Ectodermal cell (in vitro differentiated cells): ENCODE results near the gene FRAS1.
"Not testable (repeated sequence)": the region's sequence is repeated elsewhere in the genome, so short reads cannot be mapped to it uniquely, and the experiment has no call there.

ENCODE experiments used
- H3K27ac ChIP-seq: 2 replicates; pipeline ENCODE4 v1.7.0; 2013; ENCODE audit warnings: mild to moderate bottlenecking, low read depth, low read length; ENCODE audit not compliant: insufficient read depth, poor library complexity, severe bottlenecking
- H3K27me3 ChIP-seq: 2 replicates; pipeline ENCODE4 v1.7.0; 2013; ENCODE audit warnings: mild to moderate bottlenecking, low read length; ENCODE audit not compliant: insufficient read depth, control insufficient read depth, poor library complexity, severe bottlenecking
- H3K36me3 ChIP-seq: one replicate; pipeline ENCODE4 v1.7.0; 2013; ENCODE audit warnings: low read length; ENCODE audit not compliant: control insufficient read depth, insufficient read depth
- H3K4me1 ChIP-seq: one replicate; pipeline ENCODE4 v1.7.0; 2013; ENCODE audit warnings: low read length; ENCODE audit not compliant: control insufficient read depth, insufficient read depth
- H3K4me3 ChIP-seq: 2 replicates; pipeline ENCODE4 v1.7.0; 2013; ENCODE audit warnings: low read depth, low read length, control low read depth; ENCODE audit not compliant: insufficient read depth
- H3K9me3 ChIP-seq: 2 replicates; pipeline ENCODE4 v1.7.0; 2013; ENCODE audit warnings: mild to moderate bottlenecking, low read length, moderate library complexity; ENCODE audit not compliant: control insufficient read depth
- WGBS, 2 experiments: methylation state at CpG; one replicate each; pipeline ENCODE4 v1.1.7; 2013; ENCODE audit warnings: missing lambda C conversion rate in 2 of 2; 5-methylcytosine and 5-hydroxymethylcytosine counted together

Gene FRAS1

DNA sequence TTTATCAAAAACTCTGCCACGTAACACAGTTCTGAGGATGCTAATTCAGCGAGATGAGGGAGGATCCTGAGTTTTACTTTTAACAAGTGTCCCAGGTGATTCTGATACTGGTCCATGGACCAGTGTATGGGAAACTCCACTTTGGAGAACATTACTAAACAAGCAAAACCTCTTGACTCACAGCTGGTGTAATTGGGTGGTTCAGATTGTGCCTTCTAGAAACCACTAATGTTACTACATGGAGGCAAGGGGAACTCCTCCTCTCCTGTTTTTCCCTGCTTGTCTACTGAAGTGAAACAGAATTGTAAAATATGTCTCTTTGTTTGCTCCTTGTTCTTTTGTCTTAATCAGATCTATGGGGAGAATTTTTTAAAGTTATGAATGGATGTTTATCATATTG lies 62.6 kb downstream of the FRAS1 start:
- WGBS, 2 experiments: 93 to 100% methylated on average over 2 of the region's 2 CpGs
- Histone ChIP-seq H3K27ac (no peak overlapping the region), H3K4me3 (no peak overlapping the region), H3K36me3 (no peaks in the 10 kb centered on the region), H3K4me1 (no peaks in the 10 kb centered on the region), H3K9me3 (no peaks in the 10 kb centered on the region), H3K27me3 (no peaks in the 10 kb centered on the region)

DNA sequence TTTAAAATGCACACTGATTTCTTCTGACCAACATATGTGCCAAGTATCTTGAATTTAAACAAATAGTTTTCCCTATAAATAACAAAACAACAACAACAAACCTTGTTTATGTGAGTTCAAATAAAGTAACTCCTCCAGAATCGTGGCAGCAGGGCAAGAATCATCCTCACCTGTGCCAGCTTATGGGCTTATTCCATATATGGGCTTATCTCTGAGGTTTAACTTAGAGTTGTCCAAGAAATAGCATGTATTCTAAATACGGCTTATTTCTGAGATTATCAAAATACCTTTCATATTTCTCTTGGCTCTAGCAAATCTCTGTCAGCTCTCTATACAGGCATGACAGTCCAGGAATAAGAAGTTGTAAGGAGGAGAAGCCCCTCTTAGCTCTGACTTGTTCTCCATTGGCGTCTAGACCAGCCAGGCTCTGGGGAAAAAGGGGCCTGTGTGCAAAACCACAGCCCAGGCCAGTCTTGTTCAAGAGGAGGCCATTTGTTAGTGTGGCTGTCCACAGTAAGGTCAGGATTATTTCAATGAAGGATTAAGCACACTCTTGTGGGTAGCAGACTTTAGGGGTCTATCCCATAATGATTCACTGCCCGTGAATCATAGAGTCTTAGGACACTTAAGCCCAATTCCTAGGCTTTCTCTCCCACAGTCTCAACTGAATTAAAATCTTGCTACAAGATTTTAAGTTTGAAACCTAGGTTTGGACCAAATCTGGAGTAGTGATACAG lies 63.2 kb downstream of the FRAS1 start:
- 93 to 95% methylated on average over 4 of the region's 4 CpGs for WGBS, 2 experiments

DNA sequence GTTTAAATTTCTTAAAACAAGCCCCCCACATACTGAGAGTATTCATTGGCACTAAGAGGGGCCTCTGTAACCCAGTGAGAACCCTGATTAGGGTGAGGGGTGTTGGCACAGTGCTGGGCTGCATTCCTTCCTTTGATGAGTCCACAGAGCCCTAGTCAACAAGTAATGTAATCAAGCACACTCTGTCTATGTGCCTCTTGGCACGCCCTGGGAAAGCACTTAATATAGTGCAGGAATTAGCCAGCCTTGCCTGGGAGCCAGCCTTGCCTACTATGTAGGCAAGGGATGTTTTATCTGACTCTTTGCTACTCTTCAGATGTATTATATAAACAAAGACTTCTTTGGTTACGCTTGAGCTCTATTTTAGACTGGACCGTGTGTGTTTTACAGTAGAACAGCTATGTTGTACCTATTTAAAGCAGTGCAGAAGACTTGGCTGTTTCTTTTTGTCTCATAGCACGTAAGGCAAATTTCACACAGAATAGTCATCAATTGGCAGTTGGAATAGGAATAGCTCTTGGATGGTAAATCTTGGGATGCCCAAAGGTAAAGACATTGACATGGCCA lies 64.3 kb downstream of the FRAS1 start:
- no peaks in the 10 kb centered on the region for H3K9me3 ChIP-seq
- H3K36me3 ChIP-seq: no peaks in the 10 kb centered on the region
- no peaks in the 10 kb centered on the region for H3K27me3 ChIP-seq
- H3K4me1 ChIP-seq: no peaks in the 10 kb centered on the region
- H3K27ac ChIP-seq: no peak overlapping the region
- no peak overlapping the region for H3K4me3 ChIP-seq
- 96 to 99% methylated on average over 4 of the region's 4 CpGs for WGBS, 2 experiments

More for the DNA sequence above, 63.2 kb downstream of the FRAS1 start:
- Histone ChIP-seq H3K4me1 (no peaks in the 10 kb centered on the region), H3K27ac (no peak overlapping the region), H3K9me3 (no peaks in the 10 kb centered on the region), H3K27me3 (no peaks in the 10 kb centered on the region), H3K4me3 (no peak overlapping the region), H3K36me3 (no peaks in the 10 kb centered on the region)

DNA sequence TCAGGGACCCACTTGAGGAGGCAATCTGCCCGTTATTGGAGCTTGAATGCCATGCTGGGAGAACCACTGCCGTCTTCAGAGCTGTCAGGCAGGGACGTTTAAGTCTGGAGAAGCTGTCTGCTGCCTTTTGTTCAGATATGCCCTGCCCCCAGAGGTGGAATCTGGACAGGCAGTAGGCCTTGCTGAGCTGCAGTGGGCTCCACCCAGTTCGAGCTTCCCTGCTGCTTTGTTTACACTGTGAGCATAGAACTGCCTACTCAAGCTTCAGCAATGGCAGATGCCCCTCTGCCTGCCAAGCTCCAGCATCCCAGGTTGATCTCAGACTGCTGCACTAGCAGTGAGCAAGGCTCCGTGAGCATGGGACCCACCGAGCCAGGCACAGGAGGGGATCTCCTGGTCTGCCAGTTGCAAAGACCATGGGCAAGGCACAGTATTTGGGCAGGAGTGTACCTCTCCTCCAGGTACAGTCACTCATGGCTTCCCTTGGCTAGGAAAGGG lies 68.8 kb downstream of the FRAS1 start:
- 50 to 51% methylated on average over 6 of the region's 6 CpGs for WGBS, 2 experiments
- not testable (repeated sequence) for H3K27ac ChIP-seq, H3K9me3 ChIP-seq, H3K36me3 ChIP-seq, H3K4me3 ChIP-seq, H3K27me3 ChIP-seq, H3K4me1 ChIP-seq

DNA sequence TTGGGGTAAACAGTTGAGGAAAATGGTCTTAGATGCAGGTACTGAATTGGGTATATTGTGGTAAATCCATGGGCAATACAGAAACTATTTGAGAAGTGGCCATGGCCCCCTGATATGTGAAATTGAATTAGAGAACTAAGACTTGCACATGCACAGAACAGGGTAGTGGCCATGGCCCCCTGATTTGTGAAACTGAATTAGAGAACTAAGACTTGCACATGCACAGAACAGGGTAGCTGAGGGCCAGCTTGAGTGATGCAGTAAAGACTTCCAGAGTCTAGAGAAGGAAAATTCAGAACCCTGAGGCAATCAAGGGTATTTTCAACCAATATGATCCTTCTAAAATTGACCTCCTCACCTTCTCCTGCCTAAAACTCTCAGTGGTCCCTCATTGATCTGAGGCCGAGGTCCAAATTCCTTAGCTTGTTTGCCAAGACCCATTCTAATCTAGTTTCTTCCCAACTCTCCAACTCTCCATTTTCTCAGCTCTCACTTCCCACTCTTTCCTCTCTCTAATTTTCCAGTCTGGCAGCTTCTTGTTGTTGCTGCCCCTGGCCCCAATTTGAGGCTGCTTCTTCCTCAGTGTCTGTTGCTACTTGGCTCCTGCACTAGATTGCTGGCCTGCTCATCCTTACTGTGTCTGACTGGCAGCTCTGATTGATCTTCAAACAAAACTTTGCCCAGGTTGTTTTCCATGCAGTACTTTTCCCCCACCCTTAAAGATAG lies 72.4 kb downstream of the FRAS1 start:
- H3K9me3 ChIP-seq: no peaks in the 10 kb centered on the region
- no peaks in the 10 kb centered on the region for H3K36me3 ChIP-seq
- 93% methylated on average over 1 of the region's 1 CpG for WGBS, 2 experiments
- no peak overlapping the region for H3K27ac ChIP-seq
- no peaks in the 10 kb centered on the region for H3K27me3 ChIP-seq
- no peaks in the 10 kb centered on the region for H3K4me1 ChIP-seq
- no peak overlapping the region for H3K4me3 ChIP-seq

DNA sequence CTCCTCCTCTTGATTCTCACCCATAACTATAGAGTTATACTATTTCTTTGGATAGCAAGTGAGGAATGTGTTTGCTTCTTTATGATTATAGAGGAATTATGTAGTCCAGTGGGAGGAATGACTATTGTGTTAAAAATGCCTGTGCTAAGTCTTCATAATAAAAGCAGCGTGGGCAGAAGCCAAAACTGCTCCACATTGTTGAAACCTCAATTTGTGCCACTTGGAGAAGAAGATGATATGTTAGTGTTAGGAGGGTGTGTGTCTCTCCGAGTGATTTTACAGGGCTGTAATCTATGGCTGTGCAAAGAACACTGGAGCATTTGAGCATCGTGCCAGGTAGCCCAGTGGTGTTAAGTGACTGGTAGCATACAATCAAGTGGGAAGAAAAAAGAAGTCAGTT lies 74.3 kb downstream of the FRAS1 start:
- no peak overlapping the region for H3K27ac ChIP-seq
- no peak overlapping the region for H3K4me3 ChIP-seq
- no peaks in the 10 kb centered on the region for H3K36me3 ChIP-seq
- 93 to 96% methylated on average over 3 of the region's 3 CpGs for WGBS, 2 experiments
- no peaks in the 10 kb centered on the region for H3K9me3 ChIP-seq
- no peaks in the 10 kb centered on the region for H3K27me3 ChIP-seq
- no peaks in the 10 kb centered on the region for H3K4me1 ChIP-seq

DNA sequence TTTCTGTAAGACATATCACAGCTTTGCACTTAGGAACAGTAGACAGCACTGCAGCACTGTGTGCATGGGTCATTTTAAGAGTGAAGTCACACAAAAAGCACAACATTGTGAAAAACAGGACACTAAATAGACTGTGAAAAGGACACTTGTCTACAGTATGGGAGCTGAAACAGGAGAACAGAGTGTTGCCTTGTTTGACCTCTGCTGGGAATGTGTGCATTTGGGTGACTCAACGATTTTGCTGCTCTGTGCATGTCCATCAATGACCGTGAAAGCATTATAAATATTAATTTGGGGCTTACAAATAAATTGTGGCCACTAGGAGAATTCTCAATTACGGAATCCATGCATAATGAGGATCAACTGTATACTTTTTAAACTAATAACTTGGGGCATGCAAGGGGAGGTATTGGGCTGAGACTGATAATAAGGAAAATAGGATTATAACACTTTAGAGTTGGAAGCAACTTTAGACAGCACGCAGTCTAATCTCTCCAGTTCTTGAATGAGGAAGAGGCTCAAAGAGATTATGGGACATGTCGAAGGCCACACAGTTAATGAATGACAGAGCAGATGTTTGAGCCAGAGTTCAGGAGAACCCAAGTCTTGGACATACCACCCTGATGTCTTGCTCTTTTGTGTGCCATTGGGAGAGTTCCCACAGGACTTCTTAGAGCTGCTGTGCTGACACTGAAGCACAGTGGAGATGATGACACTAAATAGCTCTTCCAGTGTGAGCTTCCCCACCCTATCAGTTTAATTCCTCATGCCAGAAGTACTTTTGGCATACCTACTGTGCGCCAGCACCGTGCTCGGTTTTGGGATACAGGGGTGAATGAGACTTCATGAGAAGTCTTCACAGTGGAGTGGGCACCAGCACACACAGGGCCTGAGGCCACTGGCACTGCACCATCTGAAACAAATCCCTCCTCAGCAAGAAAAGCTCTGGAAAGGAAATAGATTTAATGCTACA lies 79.3 kb downstream of the FRAS1 start:
- Histone ChIP-seq H3K27me3 (no peaks in the 10 kb centered on the region), H3K9me3 (no peaks in the 10 kb centered on the region), H3K36me3 (no peaks in the 10 kb centered on the region), H3K27ac (no peak overlapping the region), H3K4me1 (no peaks in the 10 kb centered on the region), H3K4me3 (no peak overlapping the region)
- WGBS, 2 experiments: 93 to 96% methylated on average over 8 of the region's 8 CpGs

DNA sequence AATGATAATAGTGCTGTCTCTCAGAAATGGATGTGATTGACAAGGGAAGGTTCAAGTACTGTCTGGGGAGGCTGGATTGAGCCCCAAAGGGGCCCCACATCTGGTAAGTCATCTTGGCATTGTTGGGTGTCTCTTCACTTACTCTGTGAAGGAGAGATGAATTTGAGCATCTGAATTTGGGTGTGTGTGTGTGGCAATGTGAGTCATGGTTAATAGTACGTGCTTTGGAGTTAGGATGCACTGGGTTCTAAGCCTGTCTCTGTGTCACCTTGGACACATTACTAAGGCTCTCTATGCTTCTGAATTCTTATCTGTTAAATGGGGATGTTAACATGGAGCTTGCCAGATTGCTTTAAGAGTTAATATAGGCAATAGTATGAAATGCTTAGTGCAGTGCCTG lies 80.4 kb downstream of the FRAS1 start:
- H3K36me3 ChIP-seq: no peaks in the 10 kb centered on the region
- no peaks in the 10 kb centered on the region for H3K4me1 ChIP-seq
- no peak overlapping the region for H3K27ac ChIP-seq
- no peak overlapping the region for H3K4me3 ChIP-seq
- WGBS, 2 experiments: 87 to 88% methylated on average over 1 of the region's 1 CpG
- H3K27me3 ChIP-seq: no peaks in the 10 kb centered on the region
- no peaks in the 10 kb centered on the region for H3K9me3 ChIP-seq

DNA sequence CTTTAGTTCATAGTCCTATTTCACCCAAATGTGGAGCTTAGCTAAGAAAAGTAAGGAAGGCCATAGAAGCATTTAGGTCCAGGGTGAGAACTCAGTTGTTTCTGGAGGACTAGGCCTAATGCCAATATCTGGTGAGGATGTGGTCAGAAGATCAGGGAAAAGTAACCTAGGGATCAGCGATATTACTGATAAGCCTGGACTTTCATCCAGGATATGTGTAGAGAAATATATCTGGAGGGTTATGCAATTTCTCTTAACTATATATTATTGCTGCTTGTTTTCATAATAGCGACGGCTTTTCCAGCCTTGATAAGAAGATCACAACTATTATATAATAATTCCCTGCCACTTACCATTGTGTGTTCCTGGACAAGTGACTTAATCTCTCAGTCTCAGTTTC lies 81.1 kb downstream of the FRAS1 start:
- Histone ChIP-seq H3K36me3 (no peaks in the 10 kb centered on the region), H3K27me3 (no peaks in the 10 kb centered on the region), H3K9me3 (no peaks in the 10 kb centered on the region), H3K4me3 (no peak overlapping the region), H3K4me1 (no peaks in the 10 kb centered on the region), H3K27ac (no peak overlapping the region)
- 83 to 98% methylated on average over 1 to 3 of the region's 3 CpGs for WGBS, 2 experiments
